GM12878 (cell line): ENCODE results near the gene GSG1L.

Source experiments
- ATF7 ChIP-seq: fragments of 450-650 bp; IDR thresholded peaks from 2 replicates; pipeline ENCODE4 v1.6.1; 2016; ENCODE audit warnings: low read depth, mild to moderate bottlenecking
- FOXK2 ChIP-seq: fragments of 450-650 bp; IDR thresholded peaks from 2 replicates; pipeline ENCODE4 v1.6.1; 2017; ENCODE audit warnings: mild to moderate bottlenecking, moderate library complexity
- HDAC2 ChIP-seq: fragments of 200-600 bp; sonication (generic); IDR thresholded peaks from 2 replicates; pipeline ENCODE4 v1.6.1; 2017
- JUNB ChIP-seq: IDR thresholded peaks from 2 replicates; pipeline ENCODE4 v1.6.1; 2016; ENCODE audit warnings: antibody characterized with exemption, mild to moderate bottlenecking
- JUND ChIP-seq: IDR thresholded peaks from 2 replicates; pipeline ENCODE4 v1.6.1; 2012; ENCODE audit warnings: low read depth, mild to moderate bottlenecking, low read length, improper control_type of control experiment, moderate library complexity
- MTA2 ChIP-seq: fragments of 450-650 bp; IDR thresholded peaks from 2 replicates; pipeline ENCODE4 v1.6.1; 2016; ENCODE audit warnings: low read depth, mild to moderate bottlenecking, moderate library complexity
- SIX5 ChIP-seq: IDR thresholded peaks from 2 replicates; pipeline ENCODE4 v1.6.1; 2011; ENCODE audit warnings: mild to moderate bottlenecking, low read depth, low read length, moderate library complexity; ENCODE audit not compliant: severe bottlenecking
- SMC3 ChIP-seq: IDR thresholded peaks from 2 replicates; pipeline ENCODE4 v1.6.1; 2011; ENCODE audit warnings: low read length, improper control_type of control experiment, borderline replicate concordance
- ZNF274 ChIP-seq: IDR thresholded peaks from one replicate; pipeline ENCODE4 v1.8.0; 2011; ENCODE audit not compliant: insufficient read length, insufficient read depth
- TF ChIP-seq, protein P1 (sequence below), 3 experiments: IDR thresholded peaks in 2 of 3; conservative IDR thresholded peaks in 1 of 3; 2 replicates each; pipeline ENCODE4 v1.5.1; 2011; ENCODE audit warnings: low read depth in 3 of 3, low read length in 3 of 3, mild to moderate bottlenecking in 3 of 3, control low read depth in 2 of 3, moderate library complexity in 2 of 3, inconsistent platforms in 1 of 3, mixed read lengths in 1 of 3; ENCODE audit not compliant: control insufficient read depth in 2 of 3, insufficient read depth in 1 of 3; ENCODE audit errors: extremely low read depth in 1 of 3
- TF ChIP-seq, protein P2 (sequence below): fragments of 450-650 bp; IDR thresholded peaks from 2 replicates; pipeline ENCODE4 v1.6.1; 2017; ENCODE audit warnings: antibody characterized with exemption, mild to moderate bottlenecking, moderate library complexity

DNA sequence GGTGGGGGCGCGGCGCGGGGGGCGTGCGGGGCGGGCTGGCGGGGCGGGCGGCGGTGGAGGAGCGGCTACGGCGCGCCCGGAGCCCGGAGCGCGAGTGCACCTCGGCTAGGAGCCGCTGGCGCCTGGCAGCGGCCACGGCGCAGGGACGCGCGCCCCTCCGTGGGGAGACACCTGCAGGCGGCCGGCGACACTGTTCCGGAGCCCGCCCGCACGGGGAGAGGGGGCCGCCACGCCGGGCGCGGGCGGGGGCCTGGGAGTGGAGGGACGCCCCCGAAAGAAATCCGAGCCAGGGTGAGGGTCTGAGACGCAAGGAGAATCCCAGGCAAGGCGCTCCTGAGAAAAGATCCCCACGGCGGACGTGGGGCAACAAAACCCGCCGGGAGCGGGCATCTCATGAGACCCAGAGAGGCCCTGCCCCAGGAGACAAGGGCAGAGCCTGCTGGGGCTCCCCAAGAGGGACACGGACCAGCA, at the start of gene GSG1L:
- TF ChIP-seq SIX5 = no peak
- TF ChIP-seq, protein P1, sequence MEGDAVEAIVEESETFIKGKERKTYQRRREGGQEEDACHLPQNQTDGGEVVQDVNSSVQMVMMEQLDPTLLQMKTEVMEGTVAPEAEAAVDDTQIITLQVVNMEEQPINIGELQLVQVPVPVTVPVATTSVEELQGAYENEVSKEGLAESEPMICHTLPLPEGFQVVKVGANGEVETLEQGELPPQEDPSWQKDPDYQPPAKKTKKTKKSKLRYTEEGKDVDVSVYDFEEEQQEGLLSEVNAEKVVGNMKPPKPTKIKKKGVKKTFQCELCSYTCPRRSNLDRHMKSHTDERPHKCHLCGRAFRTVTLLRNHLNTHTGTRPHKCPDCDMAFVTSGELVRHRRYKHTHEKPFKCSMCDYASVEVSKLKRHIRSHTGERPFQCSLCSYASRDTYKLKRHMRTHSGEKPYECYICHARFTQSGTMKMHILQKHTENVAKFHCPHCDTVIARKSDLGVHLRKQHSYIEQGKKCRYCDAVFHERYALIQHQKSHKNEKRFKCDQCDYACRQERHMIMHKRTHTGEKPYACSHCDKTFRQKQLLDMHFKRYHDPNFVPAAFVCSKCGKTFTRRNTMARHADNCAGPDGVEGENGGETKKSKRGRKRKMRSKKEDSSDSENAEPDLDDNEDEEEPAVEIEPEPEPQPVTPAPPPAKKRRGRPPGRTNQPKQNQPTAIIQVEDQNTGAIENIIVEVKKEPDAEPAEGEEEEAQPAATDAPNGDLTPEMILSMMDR (IDR thresholded peaks at IDR 0.05 in 2 of 3, conservative IDR thresholded peaks at IDR 0.05 in 1 of 3; ENCODE audit: control insufficient read depth in 2 of 3, extremely low read depth in 1 of 3, insufficient read depth in 1 of 3, low read depth in 3 of 3, low read length in 3 of 3) = no peak
- no peak for TF ChIP-seq ZNF274
- TF ChIP-seq FOXK2 = no peak
- TF ChIP-seq MTA2 = no peak
- no peak for TF ChIP-seq SMC3
- no peak for TF ChIP-seq HDAC2
- TF ChIP-seq, protein P2, sequence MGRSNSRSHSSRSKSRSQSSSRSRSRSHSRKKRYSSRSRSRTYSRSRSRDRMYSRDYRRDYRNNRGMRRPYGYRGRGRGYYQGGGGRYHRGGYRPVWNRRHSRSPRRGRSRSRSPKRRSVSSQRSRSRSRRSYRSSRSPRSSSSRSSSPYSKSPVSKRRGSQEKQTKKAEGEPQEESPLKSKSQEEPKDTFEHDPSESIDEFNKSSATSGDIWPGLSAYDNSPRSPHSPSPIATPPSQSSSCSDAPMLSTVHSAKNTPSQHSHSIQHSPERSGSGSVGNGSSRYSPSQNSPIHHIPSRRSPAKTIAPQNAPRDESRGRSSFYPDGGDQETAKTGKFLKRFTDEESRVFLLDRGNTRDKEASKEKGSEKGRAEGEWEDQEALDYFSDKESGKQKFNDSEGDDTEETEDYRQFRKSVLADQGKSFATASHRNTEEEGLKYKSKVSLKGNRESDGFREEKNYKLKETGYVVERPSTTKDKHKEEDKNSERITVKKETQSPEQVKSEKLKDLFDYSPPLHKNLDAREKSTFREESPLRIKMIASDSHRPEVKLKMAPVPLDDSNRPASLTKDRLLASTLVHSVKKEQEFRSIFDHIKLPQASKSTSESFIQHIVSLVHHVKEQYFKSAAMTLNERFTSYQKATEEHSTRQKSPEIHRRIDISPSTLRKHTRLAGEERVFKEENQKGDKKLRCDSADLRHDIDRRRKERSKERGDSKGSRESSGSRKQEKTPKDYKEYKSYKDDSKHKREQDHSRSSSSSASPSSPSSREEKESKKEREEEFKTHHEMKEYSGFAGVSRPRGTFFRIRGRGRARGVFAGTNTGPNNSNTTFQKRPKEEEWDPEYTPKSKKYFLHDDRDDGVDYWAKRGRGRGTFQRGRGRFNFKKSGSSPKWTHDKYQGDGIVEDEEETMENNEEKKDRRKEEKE = no peak
- no peak for TF ChIP-seq ATF7
- TF ChIP-seq JUNB = no peak
- no peak for TF ChIP-seq JUND
